IMR-90 (cell line): ENCODE results near the gene TOMM34. TPM values are rescaled to one million over a fixed set of nuclear protein-coding genes. Genes with fewer than 3 reads are reported as not detected.

Experiments used
- ATAC-seq: fragments of 200-7000 bp; cut with Tn5 transposase; 2 replicates; pipeline ENCODE4 v1.9.1; 2020; ENCODE audit warnings: low read depth, mild to moderate bottlenecking, moderate library complexity
- BruUV-seq: library from RNA; stranded (reverse); fragments of 400-500 nt; replicated peaks from 2 replicates; lab custom pipeline; 2021; lab: Mats Ljungman, UMichigan
- CTCF ChIA-PET: fragments of 300-600 bp; formaldehyde crosslinking; extraction: SDS; loops from one replicate; lab custom pipeline; 2021; ENCODE audit warnings: antibody characterized with exemption; lab: Yijun Ruan, JAX
- POLR2A ChIA-PET: fragments of 300-600 bp; sonication (Branson Sonifier 250); formaldehyde crosslinking; loops from one replicate; lab custom pipeline; 2022; ENCODE audit warnings: antibody characterized with exemption; ENCODE audit not compliant: unreplicated experiment; lab: Charles Lee
- DNase-seq: peaks from one replicate; pipeline ENCODE4 v3.0.0; 2013
- H2AFZ ChIP-seq: replicated peaks from 2 replicates; pipeline ENCODE3; 2013; ENCODE audit warnings: low read length, mild to moderate bottlenecking; ENCODE audit not compliant: poor library complexity
- H2AK5ac ChIP-seq: 2 replicates; pipeline ENCODE4 v1.6.1; 2013; ENCODE audit warnings: low read depth, low read length, inconsistent platforms
- H2AK9ac ChIP-seq: replicated peaks from 2 replicates; pipeline ENCODE3; 2013; ENCODE audit warnings: mild to moderate bottlenecking, low read depth, low read length, moderate library complexity; ENCODE audit not compliant: poor library complexity
- H2BK120ac ChIP-seq: 2 replicates; pipeline ENCODE4 v1.6.1; 2013; ENCODE audit warnings: low read depth, low read length, inconsistent platforms
- H2BK15ac ChIP-seq: 3 replicates; pipeline ENCODE4 v1.6.1; 2013; ENCODE audit warnings: low read depth, low read length, inconsistent platforms
- H2BK20ac ChIP-seq: 2 replicates; pipeline ENCODE4 v1.6.1; 2013; ENCODE audit warnings: low read depth, mild to moderate bottlenecking, inconsistent platforms, low read length, moderate library complexity
- H2BK5ac ChIP-seq: 2 replicates; pipeline ENCODE4 v1.6.1; 2013; ENCODE audit warnings: mild to moderate bottlenecking, low read depth, low read length, inconsistent platforms; ENCODE audit not compliant: poor library complexity, severe bottlenecking
- H3K14ac ChIP-seq: replicated peaks from 2 replicates; pipeline ENCODE4 v1.6.1; 2013; ENCODE audit warnings: low read depth, low read length, inconsistent platforms
- H3K18ac ChIP-seq: 2 replicates; pipeline ENCODE4 v1.6.1; 2013; ENCODE audit warnings: low read depth, low read length, control low read depth
- H3K23ac ChIP-seq: 2 replicates; pipeline ENCODE4 v1.6.1; 2013; ENCODE audit warnings: low read depth, low read length, inconsistent platforms
- H3K27ac ChIP-seq: 2 replicates; pipeline ENCODE4 v1.5.1; 2013; ENCODE audit warnings: mild to moderate bottlenecking, control low read depth, low read length; ENCODE audit not compliant: insufficient read depth
- H3K27me3 ChIP-seq: 2 replicates; pipeline ENCODE4 v1.6.1; 2013; ENCODE audit warnings: low read length; ENCODE audit not compliant: control insufficient read depth, insufficient read depth
- H3K36me3 ChIP-seq: 2 replicates; pipeline ENCODE4 v1.6.1; 2013; ENCODE audit warnings: low read length, mixed read lengths; ENCODE audit not compliant: control insufficient read depth, insufficient read depth
- H3K4ac ChIP-seq: 2 replicates; pipeline ENCODE4 v1.6.1; 2013; ENCODE audit warnings: low read depth, low read length, inconsistent platforms
- H3K4me1 ChIP-seq: 2 replicates; pipeline ENCODE4 v1.6.1; 2013; ENCODE audit warnings: low read length, mixed read lengths; ENCODE audit not compliant: control insufficient read depth, insufficient read depth
- H3K4me2 ChIP-seq: 2 replicates; pipeline ENCODE4 v1.6.1; 2013; ENCODE audit warnings: low read depth, mild to moderate bottlenecking, control low read depth, low read length, moderate library complexity
- H3K4me3 ChIP-seq: 2 replicates; pipeline ENCODE4 v1.5.1; 2013; ENCODE audit warnings: low read depth, mild to moderate bottlenecking, control low read depth, low read length, moderate library complexity; ENCODE audit not compliant: insufficient read depth
- H3K56ac ChIP-seq: 2 replicates; pipeline ENCODE4 v1.6.1; 2013; ENCODE audit warnings: low read length, inconsistent platforms; ENCODE audit not compliant: insufficient read depth; ENCODE audit errors: extremely low read depth
- H3K79me1 ChIP-seq, 2 experiments: 2 replicates each; pipeline ENCODE4 v1.6.1; 2013; ENCODE audit warnings: low read length in 2 of 2, inconsistent platforms in 1 of 2, low read depth in 1 of 2
- H3K9ac ChIP-seq: 2 replicates; pipeline ENCODE4 v1.6.1; 2013; ENCODE audit warnings: low read depth, low read length, control low read depth
- H3K9me1 ChIP-seq: 2 replicates; pipeline ENCODE4 v1.6.1; 2013; ENCODE audit warnings: low read length, inconsistent platforms; ENCODE audit not compliant: insufficient read depth
- H3K9me3 ChIP-seq: 2 replicates; pipeline ENCODE4 v1.6.1; 2013; ENCODE audit warnings: low read length; ENCODE audit not compliant: control insufficient read depth, insufficient read depth
- H4K20me1 ChIP-seq: 2 replicates; pipeline ENCODE4 v1.6.1; 2013; ENCODE audit warnings: low read length, inconsistent platforms; ENCODE audit not compliant: insufficient read depth
- H4K5ac ChIP-seq: 2 replicates; pipeline ENCODE4 v1.6.1; 2013; ENCODE audit warnings: mild to moderate bottlenecking, low read depth, low read length, control low read depth
- H4K8ac ChIP-seq, 2 experiments: 2 replicates each; pipeline ENCODE4 v1.6.1; 2013; ENCODE audit warnings: low read depth in 2 of 2, low read length in 2 of 2, control low read depth in 1 of 2, inconsistent platforms in 1 of 2
- H4K91ac ChIP-seq: 2 replicates; pipeline ENCODE4 v1.6.1; 2013; ENCODE audit warnings: low read depth, low read length, inconsistent platforms; ENCODE audit not compliant: insufficient read depth
- CEBPB ChIP-seq: IDR thresholded peaks from 2 replicates; pipeline ENCODE4 v1.6.1; 2012; ENCODE audit warnings: low read depth, low read length, improper control_type of control experiment
- CHD1 ChIP-seq: IDR thresholded peaks from 2 replicates; pipeline ENCODE4 v1.6.1; 2012; ENCODE audit warnings: low read depth, low read length, improper control_type of control experiment
- MAZ ChIP-seq: IDR thresholded peaks from 2 replicates; pipeline ENCODE4 v1.6.1; 2012; ENCODE audit warnings: low read depth, mild to moderate bottlenecking, low read length, improper control_type of control experiment, moderate library complexity, borderline replicate concordance
- POLR2A ChIP-seq: IDR thresholded peaks from 2 replicates; pipeline ENCODE4 v1.6.1; 2012; ENCODE audit warnings: mild to moderate bottlenecking, low read depth, low read length
- RAD21 ChIP-seq: IDR thresholded peaks from 2 replicates; pipeline ENCODE4 v1.6.1; 2012; ENCODE audit warnings: low read length, improper control_type of control experiment
- RCOR1 ChIP-seq: IDR thresholded peaks from 2 replicates; pipeline ENCODE4 v1.6.1; 2012; ENCODE audit warnings: mild to moderate bottlenecking, low read length, improper control_type of control experiment; ENCODE audit not compliant: insufficient replicate concordance
- WGBS, 2 experiments: methylation state at CpG; one replicate each; pipeline versions ENCODE4 v1.1.5 to v1.1.7; 2013; ENCODE audit warnings: missing lambda C conversion rate in 2 of 2; ENCODE audit not compliant: insufficient read length in 1 of 2; ENCODE audit errors: extremely low coverage in 2 of 2; 5-methylcytosine and 5-hydroxymethylcytosine counted together
- dilution Hi-C: fragments of 300-500 bp; cut with HindIII; formaldehyde crosslinking; loops from one replicate; pipeline ENCODE4 v1.14.3; 2018; ENCODE audit warnings: low sequenced_read_pairs; ENCODE audit not compliant: unreplicated experiment
- in situ Hi-C: fragments of 300-500 bp; cut with MboI; formaldehyde crosslinking; loops from 3 replicates; pipeline ENCODE4 v1.14.3; 2019; ENCODE audit warnings: low sequenced_read_pairs, inconsistent platforms, mixed read lengths
- intact Hi-C: fragments of 100-400 bp; cut with micrococcal nuclease; formaldehyde crosslinking; loops from 2 replicates; pipeline ENCODE4 v1.10.0; 2022
- polyA plus RNA-seq, 3 experiments: library from polyadenylated mRNA; depleted of rRNA; stranded (reverse); fragments of >200 nt; gene quantifications; 2 replicates each; pipeline ENCODE4 v1.2.3, GENCODE V29; 2012; ENCODE audit warnings: low replicate concordance in 1 of 3
- total RNA-seq: library from RNA; depleted of rRNA; stranded (reverse); fragments of >200 nt; gene quantifications from 2 replicates; pipeline ENCODE4 v1.2.3, GENCODE V29; 2012
- TF ChIP-seq, protein P1 (sequence below): fragments of 150-350 bp; IDR thresholded peaks from 2 replicates; pipeline ENCODE4 v1.6.1; 2017; ENCODE audit warnings: mild to moderate bottlenecking, antibody characterized with exemption, low read length, low read depth

The TOMM34 gene
- total and polyA plus RNA-seq, 2 of the 4 experiments (the other 2 are of a cell fraction): 97.5 to 101 TPM

DNA sequence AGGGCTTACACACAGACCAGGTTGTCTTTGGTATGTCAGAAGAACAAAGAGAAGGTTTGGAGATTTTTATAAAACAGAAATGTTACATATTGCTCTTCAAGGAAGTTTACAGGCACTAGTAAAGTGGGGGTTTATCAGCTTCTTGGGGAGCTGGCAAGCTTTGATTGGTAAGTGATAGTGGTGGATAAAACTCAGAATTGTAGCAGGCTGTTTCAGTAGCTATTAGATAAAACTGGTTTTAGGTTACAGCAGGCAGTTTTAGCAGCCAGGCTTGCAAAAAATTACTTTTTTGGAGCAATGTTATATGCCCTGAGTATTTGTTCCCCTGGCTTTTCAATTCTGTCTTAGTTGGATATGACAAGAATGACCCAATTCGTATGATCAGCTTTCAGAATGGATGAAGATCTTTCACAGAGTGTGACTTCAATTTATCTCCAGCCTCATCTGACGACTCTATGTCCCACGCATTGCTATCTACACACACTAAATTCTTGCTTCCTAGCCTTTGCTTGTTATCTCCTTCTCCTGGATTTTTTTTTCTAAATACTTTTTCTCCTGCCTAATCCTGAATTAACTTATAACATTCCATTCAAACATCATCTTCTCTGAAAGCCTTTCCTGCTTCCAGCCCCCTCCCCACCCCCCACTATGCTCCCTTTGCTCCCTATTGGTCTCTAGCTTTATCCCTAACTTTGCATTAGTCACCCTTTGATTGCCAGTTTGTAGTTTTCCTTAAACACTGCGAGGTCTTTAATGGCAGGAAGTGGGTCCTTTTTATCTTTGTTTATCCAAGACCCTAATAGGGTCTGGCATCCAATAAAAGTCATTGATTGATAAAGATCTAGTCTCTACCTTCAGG, 1.0 kb upstream of the TOMM34 start:
- 30% methylated on average over 2 of the region's 4 CpGs; no CpG with 5 or more reads in 1 of the 2 experiments for WGBS, 2 experiments
- H3K56ac ChIP-seq: no peak overlapping the region
- H2BK20ac ChIP-seq: no peak overlapping the region
- H2BK15ac ChIP-seq: no peak overlapping the region
- in situ Hi-C loops (no loop called here), intact Hi-C loops (loop anchor here (5.0 to 10.0 kb wide), 2 partner anchors 814 to 1726 kb away; partner anchors contain the start of gene TP53RK), dilution Hi-C loops (no loop called here)
- H3K9me3 ChIP-seq: no peaks in the 10 kb centered on the region
- no peak overlapping the region for H3K23ac ChIP-seq
- H2BK5ac ChIP-seq: no peak overlapping the region
- no TSS peak for BruUV-seq
- H2AK9ac ChIP-seq: no peak overlapping the region
- peaks cover 3% of the 10 kb centered on the region for H3K36me3 ChIP-seq
- DNase-seq: peak; percentile 20
- ChIA-PET CTCF (no interaction called here), POLR2A (interaction anchor here (0.5 kb wide), 1 partner anchor 150 kb away, joined by 3 read pairs; no protein-coding TSS in a partner anchor)
- H4K20me1 ChIP-seq: peaks cover 14% of the 10 kb centered on the region; the same call in 1 of the 2 replicates
- no peak overlapping the region for H2BK120ac ChIP-seq
- H3K4ac ChIP-seq: no peak overlapping the region; the same call in 1 of the 2 replicates
- H3K4me2 ChIP-seq: no peak overlapping the region
- H3K4me3 ChIP-seq: no peak overlapping the region
- H3K9ac ChIP-seq: no peak overlapping the region
- H3K27ac ChIP-seq: no peak overlapping the region
- no peaks in the 10 kb centered on the region for H3K27me3 ChIP-seq
- peak overlapping the region; percentile 75 to 83; a peak in 3 of 4 replicates for H4K8ac ChIP-seq
- peaks cover 16 to 34% of the 10 kb centered on the region in 2 experiments for H3K79me1 ChIP-seq
- H3K4me1 ChIP-seq: peaks cover 5% of the 10 kb centered on the region
- no peak for ATAC-seq
- H2AFZ ChIP-seq: no peak overlapping the region
- H4K5ac ChIP-seq: no peak overlapping the region
- H3K18ac ChIP-seq: no peak overlapping the region; the same call in 1 of the 2 replicates
- no peak overlapping the region for H2AK5ac ChIP-seq
- no peak overlapping the region for H3K14ac ChIP-seq
- no peak for TF ChIP-seq CHD1
- TF ChIP-seq RCOR1: no peak
- TF ChIP-seq, protein P1, sequence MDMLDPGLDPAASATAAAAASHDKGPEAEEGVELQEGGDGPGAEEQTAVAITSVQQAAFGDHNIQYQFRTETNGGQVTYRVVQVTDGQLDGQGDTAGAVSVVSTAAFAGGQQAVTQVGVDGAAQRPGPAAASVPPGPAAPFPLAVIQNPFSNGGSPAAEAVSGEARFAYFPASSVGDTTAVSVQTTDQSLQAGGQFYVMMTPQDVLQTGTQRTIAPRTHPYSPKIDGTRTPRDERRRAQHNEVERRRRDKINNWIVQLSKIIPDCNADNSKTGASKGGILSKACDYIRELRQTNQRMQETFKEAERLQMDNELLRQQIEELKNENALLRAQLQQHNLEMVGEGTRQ: no peak
- TF ChIP-seq POLR2A: no peak
- TF ChIP-seq MAZ: no peak
- TF ChIP-seq CEBPB: no peak
- no peak for TF ChIP-seq RAD21
- H3K9me1 ChIP-seq: peaks cover 6% of the 10 kb centered on the region
- H4K91ac ChIP-seq: no peak overlapping the region
